ENCODE data around the gene SLC26A5. TPM values are rescaled to one million over a fixed set of nuclear protein-coding genes. Genes with fewer than 3 reads are reported as not detected.
"Not testable (repeated sequence)": the region's sequence is repeated elsewhere in the genome, so short reads cannot be mapped to it uniquely, and the experiment has no call there.

Gene SLC26A5
- total and polyA plus RNA-seq, 2 donors (not counting 3 experiments of a cell fraction or from before 2014, with no cell fraction given): not detected

DNA sequence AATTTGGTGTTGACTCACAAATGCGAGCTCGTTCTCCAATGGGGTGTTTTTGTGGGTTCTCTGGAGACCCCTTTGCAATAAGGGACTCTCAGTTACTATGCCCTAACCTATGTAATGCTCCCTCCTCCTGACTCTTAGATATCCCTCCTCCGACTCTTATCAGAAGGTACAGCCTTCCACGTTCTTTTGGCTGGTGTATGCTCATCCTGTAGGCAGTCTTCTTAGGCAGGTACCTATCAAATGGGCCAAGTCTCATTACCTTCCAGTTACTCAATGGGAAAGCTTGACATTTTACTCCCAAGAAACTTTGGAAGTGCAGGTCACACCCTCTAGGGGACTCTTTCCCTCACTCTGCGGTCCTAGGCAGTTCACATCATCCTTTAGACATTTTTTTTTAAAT lies 32.6 kb downstream of the SLC26A5 start:
- TF ChIP-seq POLR2A (IDR thresholded peaks at IDR 0.05; ENCODE audit: low read depth, low read length) (no peak), POLR2AphosphoS5 (IDR thresholded peaks at IDR 0.05; ENCODE audit: insufficient read depth, low read depth, low read length) (no peak)
- TF ChIP-seq, protein P1, sequence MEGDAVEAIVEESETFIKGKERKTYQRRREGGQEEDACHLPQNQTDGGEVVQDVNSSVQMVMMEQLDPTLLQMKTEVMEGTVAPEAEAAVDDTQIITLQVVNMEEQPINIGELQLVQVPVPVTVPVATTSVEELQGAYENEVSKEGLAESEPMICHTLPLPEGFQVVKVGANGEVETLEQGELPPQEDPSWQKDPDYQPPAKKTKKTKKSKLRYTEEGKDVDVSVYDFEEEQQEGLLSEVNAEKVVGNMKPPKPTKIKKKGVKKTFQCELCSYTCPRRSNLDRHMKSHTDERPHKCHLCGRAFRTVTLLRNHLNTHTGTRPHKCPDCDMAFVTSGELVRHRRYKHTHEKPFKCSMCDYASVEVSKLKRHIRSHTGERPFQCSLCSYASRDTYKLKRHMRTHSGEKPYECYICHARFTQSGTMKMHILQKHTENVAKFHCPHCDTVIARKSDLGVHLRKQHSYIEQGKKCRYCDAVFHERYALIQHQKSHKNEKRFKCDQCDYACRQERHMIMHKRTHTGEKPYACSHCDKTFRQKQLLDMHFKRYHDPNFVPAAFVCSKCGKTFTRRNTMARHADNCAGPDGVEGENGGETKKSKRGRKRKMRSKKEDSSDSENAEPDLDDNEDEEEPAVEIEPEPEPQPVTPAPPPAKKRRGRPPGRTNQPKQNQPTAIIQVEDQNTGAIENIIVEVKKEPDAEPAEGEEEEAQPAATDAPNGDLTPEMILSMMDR (IDR thresholded peaks at IDR 0.05; ENCODE audit: extremely low read depth in 1 of 2, insufficient read depth in 1 of 2, low read depth in 1 of 2, low read length in 2 of 2): no peak
- Histone ChIP-seq H3K27me3 (ENCODE audit: control insufficient read depth in 2 of 2, insufficient read depth in 2 of 2, low read length in 2 of 2) (peaks cover 2 to 5% of the 10 kb centered on the region in 2 experiments), H3K4me2 (ENCODE audit: insufficient read depth, low read length) (no peak overlapping the region), H3K27ac (ENCODE audit: insufficient read depth, low read depth, low read length) (no peak overlapping the region), H3K9ac (replicated peaks; ENCODE audit: extremely low read depth, insufficient read depth, low read length) (no peak overlapping the region), H3K4me3 (replicated peaks in 1 of 3; ENCODE audit: insufficient read depth in 1 of 3, low read depth in 1 of 3, low read length in 3 of 3) (no peak overlapping the region), H3K9me1 (replicated peaks; ENCODE audit: control insufficient read depth, extremely low read depth, insufficient read depth, low read length) (no peaks in the 10 kb centered on the region), H3K4me1 (ENCODE audit: control insufficient read depth, extremely low read depth, insufficient read depth, low read length) (no peaks in the 10 kb centered on the region), H2AFZ (ENCODE audit: low read depth, low read length) (no peak overlapping the region), H3K79me2 (ENCODE audit: control insufficient read depth, insufficient read depth, low read length) (no peaks in the 10 kb centered on the region), H3K9me3 (replicated peaks; ENCODE audit: control insufficient read depth, insufficient read depth, low read length) (no peaks in the 10 kb centered on the region), H3K36me3 (ENCODE audit: control insufficient read depth in 2 of 2, extremely low read depth in 1 of 2, insufficient read depth in 2 of 2, low read length in 2 of 2) (no peaks in the 10 kb centered on the region), H4K20me1 (replicated peaks; ENCODE audit: control insufficient read depth, extremely low read depth, insufficient read depth, low read length) (no peaks in the 10 kb centered on the region)
- BruUV-seq (replicated peaks): no TSS peak
- dilution Hi-C loops (cut with MboI; ENCODE audit: extremely low pct_ligation_motif_present, low sequenced_read_pairs): no loop called here
- ChIA-PET POLR2A (no interaction called here), CTCF (no interaction called here)
- FAIRE-seq (no peak), DNase-seq (ENCODE audit: low read depth, low spot score) (no peak)
- intact Hi-C loops (cut with micrococcal nuclease): no loop called here

DNA sequence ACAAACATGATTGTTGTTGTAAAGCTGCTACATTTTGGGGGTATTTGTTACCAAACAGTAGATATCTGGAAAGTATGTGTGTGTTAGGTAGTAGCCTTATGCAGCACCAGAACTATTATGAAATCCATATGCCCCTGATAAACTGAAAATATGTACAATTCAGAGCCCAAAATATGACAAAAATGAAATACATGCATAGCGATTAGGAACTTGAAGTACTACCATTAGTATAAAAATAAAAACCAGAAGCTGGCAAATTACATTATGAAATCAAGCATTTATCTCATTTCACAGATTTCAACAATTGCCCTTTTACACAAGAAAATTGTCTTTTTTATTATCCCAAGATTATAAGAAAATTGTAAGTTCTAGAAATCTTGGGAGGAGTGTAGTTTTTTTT lies 33.9 kb downstream of the SLC26A5 start:
- BruUV-seq (replicated peaks): no TSS peak

DNA sequence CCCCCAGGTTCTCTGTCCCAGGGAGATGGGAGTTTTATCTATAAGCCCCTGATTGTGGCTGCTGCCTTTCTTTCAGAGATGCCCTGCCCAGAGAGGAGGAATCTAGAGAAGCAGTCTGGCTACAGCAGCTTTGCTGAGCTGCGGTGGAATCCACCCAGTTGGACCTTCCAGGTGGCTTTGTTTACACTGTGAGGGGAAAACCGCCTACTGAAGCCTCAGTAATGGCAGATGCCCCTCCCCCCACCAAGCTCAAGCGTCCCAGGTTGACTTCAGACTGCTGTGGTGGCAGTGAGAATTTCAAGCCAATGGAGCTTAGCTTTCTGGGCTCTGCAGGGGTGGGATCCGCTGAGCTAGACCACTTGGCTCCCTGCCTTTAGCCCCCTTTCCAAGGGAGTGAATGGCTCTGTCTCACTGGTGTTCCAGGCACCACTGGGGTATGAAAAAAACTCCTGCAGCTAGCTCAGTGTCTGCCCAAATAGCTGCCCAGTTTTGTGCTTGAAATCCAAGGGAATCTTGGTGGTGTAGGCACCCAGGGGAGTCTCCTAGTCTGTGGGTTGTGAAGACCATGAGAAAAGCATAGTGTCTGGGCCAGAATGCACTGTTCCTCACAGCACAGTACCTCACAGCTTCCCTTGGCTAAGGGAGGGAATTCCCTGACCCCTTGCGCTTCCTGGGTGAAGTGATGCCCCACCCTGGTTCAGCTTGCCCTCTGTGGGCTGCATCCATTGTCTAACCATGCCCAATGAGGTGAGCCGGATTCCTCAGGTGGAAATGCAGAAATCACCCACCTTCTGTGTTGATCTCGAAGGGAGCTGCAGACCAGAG lies 40.0 kb downstream of the SLC26A5 start:
- CTCF ChIA-PET: interaction anchor here (0.7 to 2.5 kb wide), 3 partner anchors 107 to 113 kb away, joined by 3 to 9 read pairs (median 9); partner anchors contain the start of gene PMPCB
- H3K79me2 ChIP-seq (ENCODE audit: control insufficient read depth, insufficient read depth, low read length); H3K9me1 ChIP-seq (replicated peaks; ENCODE audit: control insufficient read depth, extremely low read depth, insufficient read depth, low read length); H3K4me3 ChIP-seq (replicated peaks in 1 of 3; ENCODE audit: insufficient read depth in 1 of 3, low read depth in 1 of 3, low read length in 3 of 3); H2AFZ ChIP-seq (ENCODE audit: low read depth, low read length); H3K9me3 ChIP-seq (replicated peaks; ENCODE audit: control insufficient read depth, insufficient read depth, low read length); intact Hi-C loops (cut with micrococcal nuclease); H3K36me3 ChIP-seq (ENCODE audit: control insufficient read depth in 2 of 2, extremely low read depth in 1 of 2, insufficient read depth in 2 of 2, low read length in 2 of 2); FAIRE-seq; H3K27ac ChIP-seq (ENCODE audit: insufficient read depth, low read depth, low read length); H3K4me2 ChIP-seq (ENCODE audit: insufficient read depth, low read length); H3K27me3 ChIP-seq (ENCODE audit: control insufficient read depth in 2 of 2, insufficient read depth in 2 of 2, low read length in 2 of 2); H4K20me1 ChIP-seq (replicated peaks; ENCODE audit: control insufficient read depth, extremely low read depth, insufficient read depth, low read length); H3K9ac ChIP-seq (replicated peaks; ENCODE audit: extremely low read depth, insufficient read depth, low read length); BruUV-seq (replicated peaks); H3K4me1 ChIP-seq (ENCODE audit: control insufficient read depth, extremely low read depth, insufficient read depth, low read length); POLR2A ChIA-PET; DNase-seq (ENCODE audit: low read depth, low spot score); dilution Hi-C loops (cut with MboI; ENCODE audit: extremely low pct_ligation_motif_present, low sequenced_read_pairs): not testable (repeated sequence)

More for the DNA sequence above, 33.9 kb downstream of the SLC26A5 start:
- Histone ChIP-seq H3K27me3 (ENCODE audit: control insufficient read depth in 2 of 2, insufficient read depth in 2 of 2, low read length in 2 of 2) (peaks cover 2 to 5% of the 10 kb centered on the region in 2 experiments), H4K20me1 (replicated peaks; ENCODE audit: control insufficient read depth, extremely low read depth, insufficient read depth, low read length) (no peaks in the 10 kb centered on the region), H3K9me1 (replicated peaks; ENCODE audit: control insufficient read depth, extremely low read depth, insufficient read depth, low read length) (no peaks in the 10 kb centered on the region), H2AFZ (ENCODE audit: low read depth, low read length) (no peak overlapping the region), H3K4me3 (replicated peaks in 1 of 3; ENCODE audit: insufficient read depth in 1 of 3, low read depth in 1 of 3, low read length in 3 of 3) (no peak overlapping the region), H3K4me2 (ENCODE audit: insufficient read depth, low read length) (no peak overlapping the region), H3K79me2 (ENCODE audit: control insufficient read depth, insufficient read depth, low read length) (no peaks in the 10 kb centered on the region), H3K9me3 (replicated peaks; ENCODE audit: control insufficient read depth, insufficient read depth, low read length) (no peaks in the 10 kb centered on the region), H3K36me3 (ENCODE audit: control insufficient read depth in 2 of 2, extremely low read depth in 1 of 2, insufficient read depth in 2 of 2, low read length in 2 of 2) (no peaks in the 10 kb centered on the region), H3K27ac (ENCODE audit: insufficient read depth, low read depth, low read length) (no peak overlapping the region), H3K9ac (replicated peaks; ENCODE audit: extremely low read depth, insufficient read depth, low read length) (no peak overlapping the region), H3K4me1 (ENCODE audit: control insufficient read depth, extremely low read depth, insufficient read depth, low read length) (no peaks in the 10 kb centered on the region)
- dilution Hi-C loops (cut with MboI; ENCODE audit: extremely low pct_ligation_motif_present, low sequenced_read_pairs): no loop called here
- no peak for TF ChIP-seq GATA2 (IDR thresholded peaks at IDR 0.05; ENCODE audit: insufficient read depth, insufficient read length, low read depth, low read length)
- TF ChIP-seq POLR2AphosphoS5 (IDR thresholded peaks at IDR 0.05; ENCODE audit: insufficient read depth, low read depth, low read length): no peak
- no peak for TF ChIP-seq EZH2 (IDR thresholded peaks at IDR 0.05; ENCODE audit: borderline replicate concordance, low read depth, low read length, severe bottlenecking)
- no peak for TF ChIP-seq FOS (IDR thresholded peaks at IDR 0.05; ENCODE audit: borderline replicate concordance, insufficient read depth, low read length)
- no peak for TF ChIP-seq POLR2A (IDR thresholded peaks at IDR 0.05; ENCODE audit: low read depth, low read length)
- TF ChIP-seq MYC (IDR thresholded peaks at IDR 0.05; ENCODE audit: low read depth, low read length): no peak
- TF ChIP-seq, protein P2, sequence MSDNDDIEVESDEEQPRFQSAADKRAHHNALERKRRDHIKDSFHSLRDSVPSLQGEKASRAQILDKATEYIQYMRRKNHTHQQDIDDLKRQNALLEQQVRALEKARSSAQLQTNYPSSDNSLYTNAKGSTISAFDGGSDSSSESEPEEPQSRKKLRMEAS (IDR thresholded peaks at IDR 0.05; ENCODE audit: insufficient read depth, insufficient read length): no peak
- no peak for TF ChIP-seq JUN (IDR thresholded peaks at IDR 0.05; ENCODE audit: borderline replicate concordance, insufficient read depth, insufficient read length, low read depth)
- POLR2A ChIA-PET: no interaction called here
- FAIRE-seq: no peak
- CTCF ChIA-PET: no interaction called here
- intact Hi-C loops (cut with micrococcal nuclease): no loop called here
- DNase-seq (ENCODE audit: low read depth, low spot score): no peak
